GM12872 (cell line): ENCODE data around the gene ROBO3.

Experiments
- CTCF ChIP-seq: IDR thresholded peaks from 3 replicates; pipeline ENCODE4 v1.5.1; 2011; ENCODE audit warnings: low read depth, mild to moderate bottlenecking, low read length, moderate library complexity; ENCODE audit not compliant: insufficient read depth

ROBO3 gene

DNA sequence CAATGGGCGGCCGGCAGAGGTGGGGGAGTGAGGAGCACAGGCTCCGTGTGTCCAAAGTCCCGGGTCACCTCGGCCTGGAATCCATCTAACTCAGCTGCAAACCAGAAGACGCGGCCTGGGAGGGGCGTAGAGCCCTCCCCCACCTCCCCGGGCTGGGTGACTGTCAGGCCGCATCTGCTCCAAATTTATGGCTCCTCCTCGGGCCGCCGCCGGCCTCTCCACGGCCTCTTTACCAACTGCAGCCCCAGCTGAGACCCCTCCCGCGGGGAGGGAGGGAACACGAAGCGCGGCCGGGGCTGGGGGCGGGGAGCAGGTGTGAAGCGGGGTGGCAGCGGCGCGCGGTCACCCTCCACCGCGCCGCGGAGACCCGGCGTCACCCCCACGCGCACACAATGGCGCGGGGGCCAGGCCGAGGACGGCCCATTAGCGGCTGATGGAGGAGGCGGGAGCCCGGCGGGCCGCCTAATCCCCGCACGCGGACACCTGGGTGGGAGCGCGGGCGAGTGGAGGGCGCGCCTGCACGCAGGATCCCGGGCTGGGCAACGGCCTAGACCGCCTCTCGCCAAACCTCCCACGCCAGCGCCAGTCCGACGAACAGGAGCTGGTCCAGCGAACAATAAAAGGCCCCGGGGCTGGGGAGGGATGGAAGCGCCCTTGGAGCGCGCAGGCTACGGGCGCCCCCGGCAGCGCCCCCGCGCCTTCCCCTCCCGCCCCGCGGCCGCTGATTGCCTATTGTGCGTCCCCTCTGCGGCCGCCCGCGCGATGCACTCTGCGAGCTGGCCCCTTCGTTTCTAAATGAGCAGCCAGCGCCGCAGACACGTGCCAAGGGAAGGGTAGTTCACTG, 25.9 kb upstream of the ROBO3 start:
- no peak for TF ChIP-seq CTCF

DNA sequence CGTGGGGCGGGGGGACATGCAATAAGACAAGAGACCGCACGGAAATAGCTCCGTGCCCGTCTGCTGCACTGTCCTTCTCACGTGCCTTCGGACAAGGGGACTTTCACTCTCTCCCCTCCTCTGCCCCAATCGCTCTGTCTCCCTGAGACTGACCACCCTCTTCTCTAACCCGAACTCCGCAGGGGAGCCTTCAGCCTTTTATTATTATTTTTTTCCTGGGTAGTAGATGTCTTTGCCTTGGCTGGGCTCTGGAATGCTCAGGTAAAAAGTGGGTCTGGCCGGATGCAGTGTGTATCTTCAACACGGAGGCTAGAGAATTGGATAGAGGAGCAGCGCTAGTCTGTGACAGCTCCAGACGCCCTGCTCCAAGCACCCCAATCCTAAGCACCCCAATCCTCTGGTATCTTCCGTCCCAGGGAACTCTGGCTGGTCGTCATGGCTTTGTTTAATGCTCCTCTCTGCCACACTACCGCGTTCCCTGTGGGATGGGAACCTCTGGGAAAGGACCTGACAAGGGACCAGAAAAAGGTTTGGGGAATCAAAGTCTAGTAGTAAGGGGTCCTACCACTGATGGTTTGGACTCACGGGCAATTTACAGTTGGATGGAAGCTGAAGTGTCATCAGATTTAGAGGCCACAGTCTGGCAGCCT, 25.1 kb upstream of the ROBO3 start:
- no peak for TF ChIP-seq CTCF

DNA sequence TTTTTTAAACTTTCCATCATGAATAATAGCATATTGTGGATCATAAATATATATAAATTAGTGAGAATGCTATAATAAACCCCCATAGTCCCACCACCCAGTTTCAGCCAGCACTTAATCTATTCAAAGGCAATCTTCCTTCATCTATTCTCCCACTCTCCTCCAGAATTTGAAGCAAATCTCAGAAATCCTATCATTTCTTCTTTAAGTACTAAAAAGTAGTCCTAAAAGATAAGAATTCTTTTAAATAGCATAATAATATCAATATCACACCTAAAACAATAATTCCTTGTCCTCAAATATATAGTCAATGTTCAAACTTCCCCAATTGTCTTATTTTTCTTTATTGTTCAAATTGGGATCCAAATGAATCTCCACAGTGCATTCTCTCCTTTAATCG, 24.6 kb upstream of the ROBO3 start:
- no peak for TF ChIP-seq CTCF

DNA sequence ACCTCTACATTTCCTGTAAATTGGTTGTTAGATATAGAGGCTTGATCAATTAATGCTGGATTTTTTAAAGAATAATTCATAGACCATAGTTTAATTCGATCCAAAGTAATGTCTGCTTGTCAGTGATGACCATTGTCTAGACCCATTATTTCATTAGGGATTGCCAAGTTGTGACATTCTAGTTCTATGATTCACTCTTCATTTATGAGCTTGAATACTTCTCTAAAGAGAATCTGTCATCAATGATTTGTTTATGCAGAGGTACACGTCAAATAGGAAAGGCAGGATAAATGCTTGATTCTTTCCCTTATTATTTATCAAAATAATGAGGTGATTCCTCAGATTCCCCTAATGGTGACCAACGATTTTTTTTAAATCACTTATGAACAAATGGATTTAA, 24.0 kb upstream of the ROBO3 start:
- no peak for TF ChIP-seq CTCF

- TF ChIP-seq CTCF = no peak
These were observed 23.4 kb upstream of the ROBO3 start for GRCh38 chr11:124841840-124842239.

GRCh38 chr11:124842305-124842704, 22.9 kb upstream of the ROBO3 start:
- no peak for TF ChIP-seq CTCF

GRCh38 chr11:124843616-124843910, 21.7 kb upstream of the ROBO3 start:
- no peak for TF ChIP-seq CTCF
